GM12878 (cell line): Measurements from ENCODE around the gene CACNA2D3. TPM values are rescaled to one million over a fixed set of nuclear protein-coding genes. Genes with fewer than 3 reads are reported as not detected.

Experiments
- ATAC-seq: fragments of 200-7000 bp; cut with Tn5 transposase; 3 replicates; pipeline ENCODE4 v1.9.1; 2020; ENCODE audit warnings: mild to moderate bottlenecking, moderate library complexity
- BruUV-seq: library from RNA; stranded (reverse); fragments of 400-500 nt; replicated peaks from 2 replicates; lab custom pipeline; 2021; lab: Mats Ljungman, UMichigan
- CTCF ChIA-PET: fragments of 300-600 bp; sonication (Branson Sonifier 250); formaldehyde crosslinking; extraction: SDS; loops from one replicate; lab custom pipeline; 2021; ENCODE audit warnings: inconsistent platforms; lab: Yijun Ruan, JAX
- POLR2A ChIA-PET: fragments of 350-600 bp; formaldehyde crosslinking; extraction: SDS; loops from one replicate; lab custom pipeline; 2021; ENCODE audit warnings: inconsistent platforms; lab: Charles Lee
- RAD21 ChIA-PET: fragments of 300-600 bp; sonication (Branson Sonifier 250); formaldehyde crosslinking; loops from one replicate; lab custom pipeline; 2023; ENCODE audit warnings: antibody characterized with exemption; ENCODE audit not compliant: unreplicated experiment; lab: Charles Lee
- SMC1A ChIA-PET: fragments of 300-600 bp; sonication (Branson Sonifier 250); formaldehyde crosslinking; loops from one replicate; lab custom pipeline; 2023; ENCODE audit not compliant: unreplicated experiment, uncharacterized antibody; lab: Charles Lee
- DNase-seq: peaks from one replicate; pipeline ENCODE4 v3.0.0-alpha.2; 2011; ENCODE audit warnings: low read depth, low spot score
- FAIRE-seq: peaks from 3 replicates; lab custom pipeline; 2011; peaks lifted over from hg19 to GRCh38; lab: Jason Lieb, UNC
- H2AFZ ChIP-seq: 2 replicates; pipeline ENCODE4 v1.6.0; 2011; ENCODE audit warnings: low read depth, low read length, control low read depth; ENCODE audit not compliant: control insufficient read depth
- H3K27ac ChIP-seq: 2 replicates; pipeline ENCODE4 v1.5.1; 2011; ENCODE audit warnings: control low read depth; ENCODE audit not compliant: control insufficient read depth, insufficient read depth
- H3K27me3 ChIP-seq, 2 experiments: replicated peaks in 1 of 2; 2 replicates each; pipeline versions ENCODE4 v1.6.0 to v1.6.1; 2011; ENCODE audit warnings: low read length in 1 of 2; ENCODE audit not compliant: control insufficient read depth in 2 of 2, insufficient read depth in 2 of 2
- H3K36me3 ChIP-seq, 2 experiments: 2 replicates each; pipeline ENCODE4 v1.5.1; 2011; ENCODE audit warnings: low read length in 1 of 2; ENCODE audit not compliant: control insufficient read depth in 2 of 2, insufficient read depth in 2 of 2
- H3K4me1 ChIP-seq: 2 replicates; pipeline ENCODE4 v1.6.1; 2011; ENCODE audit warnings: mild to moderate bottlenecking, low read length, moderate library complexity, mixed read lengths; ENCODE audit not compliant: control insufficient read depth, insufficient read depth
- H3K4me2 ChIP-seq: 2 replicates; pipeline ENCODE4 v1.6.0; 2011; ENCODE audit warnings: control low read depth; ENCODE audit not compliant: control insufficient read depth, insufficient read depth
- H3K4me3 ChIP-seq: fragments of 200-600 bp; sonication (generic); 2 replicates; pipeline ENCODE4 v1.5.1; 2016
- H3K79me2 ChIP-seq: 2 replicates; pipeline ENCODE4 v1.6.0; 2011; ENCODE audit warnings: low read length; ENCODE audit not compliant: control insufficient read depth, insufficient read depth
- H3K9ac ChIP-seq: 2 replicates; pipeline ENCODE4 v1.8.0; 2011; ENCODE audit warnings: low read length, control low read depth, mixed read lengths; ENCODE audit not compliant: control insufficient read depth, insufficient read depth
- H3K9me3 ChIP-seq: replicated peaks from 3 replicates; pipeline ENCODE4 v1.5.1; 2011; ENCODE audit warnings: mild to moderate bottlenecking, low read length; ENCODE audit not compliant: control insufficient read depth, insufficient read depth
- H4K20me1 ChIP-seq: 2 replicates; pipeline ENCODE4 v1.6.0; 2011; ENCODE audit not compliant: control insufficient read depth, insufficient read depth
- DPF2 ChIP-seq: fragments of 450-650 bp; IDR thresholded peaks from 2 replicates; pipeline ENCODE4 v1.6.1; 2017; ENCODE audit warnings: mild to moderate bottlenecking
- FOXK2 ChIP-seq: fragments of 450-650 bp; IDR thresholded peaks from 2 replicates; pipeline ENCODE4 v1.6.1; 2017; ENCODE audit warnings: mild to moderate bottlenecking, moderate library complexity
- KDM1A ChIP-seq: fragments of 200-600 bp; sonication (generic); IDR thresholded peaks from 2 replicates; pipeline ENCODE4 v1.6.1; 2016; ENCODE audit warnings: borderline replicate concordance
- LARP7 ChIP-seq: fragments of 450-650 bp; IDR thresholded peaks from 2 replicates; pipeline ENCODE4 v1.6.1; 2017; ENCODE audit warnings: mild to moderate bottlenecking
- MXI1 ChIP-seq: fragments of 150-350 bp; IDR thresholded peaks from 2 replicates; pipeline ENCODE4 v1.6.1; 2011; ENCODE audit warnings: low read depth, mild to moderate bottlenecking, inconsistent platforms, low read length, improper control_type of control experiment
- MYB ChIP-seq: fragments of 150-350 bp; IDR thresholded peaks from 2 replicates; pipeline ENCODE4 v1.6.1; 2014; ENCODE audit warnings: mild to moderate bottlenecking, low read depth, low read length, borderline replicate concordance
- RAD21 ChIP-seq: IDR thresholded peaks from 2 replicates; pipeline ENCODE4 v1.6.1; 2011; ENCODE audit warnings: mild to moderate bottlenecking, low read depth, low read length, moderate library complexity; ENCODE audit not compliant: insufficient read depth
- RUNX3 ChIP-seq: IDR thresholded peaks from 2 replicates; pipeline ENCODE4 v1.6.1; 2012; ENCODE audit warnings: low read length, inconsistent platforms
- SMARCA5 ChIP-seq: fragments of 450-650 bp; IDR thresholded peaks from 2 replicates; pipeline ENCODE4 v1.6.1; 2017; ENCODE audit warnings: mild to moderate bottlenecking
- SREBF2 ChIP-seq: IDR thresholded peaks from 2 replicates; pipeline ENCODE4 v1.6.1; 2012; ENCODE audit warnings: mild to moderate bottlenecking, low read length
- SRF ChIP-seq, 2 experiments: IDR thresholded peaks; 2 replicates each; pipeline ENCODE4 v1.6.1; 2011; ENCODE audit warnings: low read depth in 2 of 2, low read length in 2 of 2, mild to moderate bottlenecking in 1 of 2, moderate library complexity in 1 of 2
- YBX1 ChIP-seq: fragments of 450-650 bp; IDR thresholded peaks from 2 replicates; pipeline ENCODE4 v1.6.1; 2016; ENCODE audit warnings: antibody characterized with exemption
- ZNF217 ChIP-seq: fragments of 450-650 bp; IDR thresholded peaks from 2 replicates; pipeline ENCODE4 v1.6.1; 2017; ENCODE audit warnings: antibody characterized with exemption, mild to moderate bottlenecking
- whole genome bisulfite sequencing: methylation state at CpG from one replicate; pipeline ENCODE4 v1.1.6; 2016; ENCODE audit warnings: low lambda C conversion rate; ENCODE audit not compliant: insufficient replicate concordance, insufficient coverage; ENCODE audit errors: missing lambda C conversion rate; 5-methylcytosine and 5-hydroxymethylcytosine counted together
- in situ Hi-C: fragments of 300-500 bp; cut with MboI; formaldehyde crosslinking; loops from 9 replicates; pipeline ENCODE4 v1.14.3; 2018; ENCODE audit warnings: mixed read lengths
- intact Hi-C: fragments of 100-400 bp; cut with micrococcal nuclease; formaldehyde crosslinking; loops from one replicate; pipeline ENCODE4 v1.14.2; 2022; ENCODE audit not compliant: unreplicated experiment
- polyA plus RNA-seq, 11 experiments: library from polyadenylated mRNA; depleted of rRNA in 4 of 11; unstranded in 6 of 11; stranded (reverse) in 5 of 11; fragments of >200 nt; fragmentation: Nextera tagmentation in 4 of 11; fragmentation: Illumina TruSeq in 1 of 11; extraction: Ambion mirVana in 4 of 11; extraction: Trizol in 1 of 11; gene quantifications; 1 replicate in 1 of 11; 2 replicates in 10 of 11; pipeline versions ENCODE4 v1.2.1 to v1.2.3, GENCODE V29; 2011 to 2016; ENCODE audit warnings: inconsistent platforms in 2 of 11, missing spikeins in 2 of 11, low read depth in 1 of 11
- total RNA-seq, 4 experiments: library from RNA; depleted of rRNA in 3 of 4; stranded (reverse); fragments of >200 nt in 3 of 4; fragmentation: Illumina TruSeq in 1 of 4; extraction: Trizol in 1 of 4; gene quantifications; 2 replicates each; pipeline versions ENCODE4 v1.2.1 to v1.2.3, GENCODE V29; 2013 to 2021
- TF ChIP-seq, protein P1 (sequence below): fragments of 450-650 bp; conservative IDR thresholded peaks from 2 replicates; pipeline ENCODE4 v1.6.1; 2017; ENCODE audit warnings: mild to moderate bottlenecking, moderate library complexity

The CACNA2D3 gene
- total and polyA plus RNA-seq, 10 of the 15 experiments (the other 5 are each of a cell fraction or from before 2014, with no cell fraction given), result not detected

DNA sequence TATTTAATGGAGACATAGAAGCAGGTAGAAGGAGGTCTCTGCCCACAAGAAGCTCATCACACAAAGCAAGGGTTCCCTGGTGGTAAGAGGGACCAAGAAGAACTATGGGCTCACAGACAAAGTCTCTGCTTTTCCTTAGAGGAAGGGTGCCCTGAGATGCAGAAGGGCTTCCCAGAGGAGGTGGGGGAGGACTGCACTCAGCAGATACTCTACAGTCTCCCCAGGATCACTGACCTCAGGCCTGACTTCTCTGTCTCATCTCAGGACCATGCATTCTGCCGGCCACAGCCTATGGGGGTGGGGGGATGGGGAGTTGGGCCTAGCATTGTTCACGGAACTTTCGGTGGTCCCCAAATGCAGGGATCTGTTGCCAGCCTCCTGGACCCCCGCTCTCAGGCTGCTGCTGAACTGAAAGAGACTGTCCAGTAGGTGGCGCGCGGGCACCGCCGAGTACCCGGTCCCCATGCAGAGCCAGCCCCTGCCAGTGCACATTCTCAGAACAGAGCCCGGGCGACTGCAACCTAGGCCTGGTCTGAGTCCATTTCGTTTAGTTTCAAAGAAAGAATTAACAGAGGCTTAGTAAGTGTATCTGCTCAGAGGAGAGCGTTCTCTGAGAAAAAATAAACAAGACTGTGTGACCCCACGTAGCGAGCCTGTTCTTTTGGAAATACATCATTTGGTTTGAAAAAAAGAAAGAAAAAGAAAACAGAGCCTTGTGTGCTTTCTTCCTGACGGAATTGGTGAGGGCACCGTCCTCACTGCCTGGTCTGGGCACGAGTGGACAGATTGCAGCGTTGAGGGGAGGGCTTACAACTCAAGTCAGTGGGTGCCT lies 731.4 kb downstream of the CACNA2D3 start (continued):
- TF ChIP-seq RAD21 (peak; percentile 77), SMARCA5 (no peak), SREBF2 (no peak), KDM1A (no peak), YBX1 (no peak)

DNA sequence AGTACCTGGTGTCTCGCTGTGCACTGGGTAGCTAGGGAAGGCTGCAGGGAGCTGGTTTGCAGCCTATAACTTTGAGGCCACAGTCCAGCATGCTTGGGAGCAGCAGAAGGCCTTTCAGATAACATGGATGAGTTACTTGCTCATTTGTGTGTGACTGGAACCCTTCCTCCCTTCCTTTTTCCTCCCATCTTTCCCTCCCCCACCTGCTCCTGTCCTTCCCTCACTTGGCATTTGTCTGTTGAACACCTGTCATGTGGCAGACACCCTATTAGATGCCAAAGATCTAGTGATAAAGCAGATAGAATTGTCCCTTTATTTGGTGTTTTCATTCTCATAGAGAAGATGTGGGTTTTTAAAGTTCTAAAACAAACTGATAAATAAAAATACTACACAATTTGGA lies 733.9 kb downstream of the CACNA2D3 start:
- no peaks in the 10 kb centered on the region for H3K27me3 ChIP-seq
- in situ Hi-C loops (loop anchor here (10.0 kb wide), 3 partner anchors 319 to 1399 kb away; no protein-coding TSS in a partner anchor), intact Hi-C loops (loop anchor here (10.0 kb wide), 2 partner anchors 579 to 869 kb away; no protein-coding TSS in a partner anchor)
- H3K4me2 ChIP-seq, result no peak overlapping the region
- no peaks in the 10 kb centered on the region for H3K4me1 ChIP-seq
- ATAC-seq (no peak), DNase-seq (no peak), FAIRE-seq (no peak)
- no peak overlapping the region for H2AFZ ChIP-seq
- no peak overlapping the region for H3K9ac ChIP-seq
- WGBS, result 64% methylated on average over 1 of the region's 1 CpG
- no peak overlapping the region for H3K4me3 ChIP-seq
- H3K27ac ChIP-seq, result no peak overlapping the region
- H3K36me3 ChIP-seq, result no peaks in the 10 kb centered on the region
- RAD21 ChIA-PET, result no interaction called here
- no peaks in the 10 kb centered on the region for H3K9me3 ChIP-seq
- CTCF ChIA-PET, result interaction anchor here (0.6 to 1.2 kb wide), 2 partner anchors 549 to 1395 kb away, joined by 3 read pairs; no protein-coding TSS in a partner anchor
- POLR2A ChIA-PET, result no interaction called here
- BruUV-seq, result no TSS peak
- SMC1A ChIA-PET, result no interaction called here
- H4K20me1 ChIP-seq, result no peaks in the 10 kb centered on the region
- TF ChIP-seq FOXK2 (no peak), MXI1 (no peak), DPF2 (no peak), LARP7 (no peak), RAD21 (no peak), SRF (IDR thresholded peaks at IDR 0.05; ENCODE audit: low read depth in 2 of 2, low read length in 2 of 2) (no peak), MYB (no peak), ZNF217 (no peak), RUNX3 (no peak)
- TF ChIP-seq, protein P1, sequence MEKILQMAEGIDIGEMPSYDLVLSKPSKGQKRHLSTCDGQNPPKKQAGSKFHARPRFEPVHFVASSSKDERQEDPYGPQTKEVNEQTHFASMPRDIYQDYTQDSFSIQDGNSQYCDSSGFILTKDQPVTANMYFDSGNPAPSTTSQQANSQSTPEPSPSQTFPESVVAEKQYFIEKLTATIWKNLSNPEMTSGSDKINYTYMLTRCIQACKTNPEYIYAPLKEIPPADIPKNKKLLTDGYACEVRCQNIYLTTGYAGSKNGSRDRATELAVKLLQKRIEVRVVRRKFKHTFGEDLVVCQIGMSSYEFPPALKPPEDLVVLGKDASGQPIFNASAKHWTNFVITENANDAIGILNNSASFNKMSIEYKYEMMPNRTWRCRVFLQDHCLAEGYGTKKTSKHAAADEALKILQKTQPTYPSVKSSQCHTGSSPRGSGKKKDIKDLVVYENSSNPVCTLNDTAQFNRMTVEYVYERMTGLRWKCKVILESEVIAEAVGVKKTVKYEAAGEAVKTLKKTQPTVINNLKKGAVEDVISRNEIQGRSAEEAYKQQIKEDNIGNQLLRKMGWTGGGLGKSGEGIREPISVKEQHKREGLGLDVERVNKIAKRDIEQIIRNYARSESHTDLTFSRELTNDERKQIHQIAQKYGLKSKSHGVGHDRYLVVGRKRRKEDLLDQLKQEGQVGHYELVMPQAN, result no peak
- H3K79me2 ChIP-seq, result no peaks in the 10 kb centered on the region
